HS-27A (cell line): Measurements from ENCODE around the gene UNK.

Experiments
- DNase-seq: peaks from one replicate; pipeline ENCODE4 v3.0.0-alpha.2; 2012; ENCODE audit warnings: low read depth, missing footprints

UNK gene

GRCh38 chr17:75784473-75785015, at the start of gene UNK:
UNK (plus strand) TSS chr17:75784806; CDS start chr17:75784881, 75 bp downstream.
- DNase-seq = peak; percentile 86

GRCh38 chr17:75736173-75736835, 48.3 kb upstream of the UNK start:
- no peak for DNase-seq

GRCh38 chr17:75737133-75737962, 47.3 kb upstream of the UNK start:
- DNase-seq = no peak

GRCh38 chr17:75738218-75738802, 46.3 kb upstream of the UNK start:
- DNase-seq = no peak

- DNase-seq = no peak
Observed at GRCh38 chr17:75739174-75739573, 45.4 kb upstream of the UNK start.

GRCh38 chr17:75739801-75740200, 44.8 kb upstream of the UNK start:
- DNase-seq = no peak

GRCh38 chr17:75740215-75740614, 44.4 kb upstream of the UNK start:
- DNase-seq = no peak

- no peak for DNase-seq
Observed at GRCh38 chr17:75740631-75741077, 44.0 kb upstream of the UNK start.

- DNase-seq = no peak
Observed at GRCh38 chr17:75742337-75742736, 42.3 kb upstream of the UNK start.

- no peak for DNase-seq
Observed at GRCh38 chr17:75743625-75744206, 40.9 kb upstream of the UNK start.

GRCh38 chr17:75748706-75749105, 35.9 kb upstream of the UNK start:
- no peak for DNase-seq

- no peak for DNase-seq
Observed at GRCh38 chr17:75749545-75750389, 34.8 kb upstream of the UNK start.

GRCh38 chr17:75750661-75751423, 33.8 kb upstream of the UNK start:
- no peak for DNase-seq

GRCh38 chr17:75751676-75752404, 32.8 kb upstream of the UNK start:
- DNase-seq = no peak

GRCh38 chr17:75752405-75752709, 32.2 kb upstream of the UNK start:
- no peak for DNase-seq

- no peak for DNase-seq
Observed at GRCh38 chr17:75752802-75753513, 31.6 kb upstream of the UNK start.

- no peak for DNase-seq
Observed at GRCh38 chr17:75753514-75754377, 30.9 kb upstream of the UNK start.

- DNase-seq = no peak
Observed at GRCh38 chr17:75754378-75755204, 30.0 kb upstream of the UNK start.
